HG03457 (cell line): Measurements from ENCODE around the gene GRIN3A.
A peak's percentile ranks its signal among the peaks of the same experiment; 100 is the strongest.
"Not testable (repeated sequence)": the region's sequence is repeated elsewhere in the genome, so short reads cannot be mapped to it uniquely, and the experiment has no call there.

Source experiments
- ATAC-seq: cut with Tn5 transposase; IDR thresholded peaks from one replicate; pipeline ENCODE4 v1.9.1; 2021; ENCODE audit warnings: moderate number of reproducible peaks; ENCODE audit not compliant: unreplicated experiment

GRIN3A gene

GRCh38 chr9:101738566-101739183, at the start of gene GRIN3A:
Gene GRIN3A (minus strand): TSS chr9:101738647. CDS start chr9:101737979, 668 bp downstream.
- ATAC-seq: no peak

GRCh38 chr9:101787891-101788290, 49.4 kb upstream of the GRIN3A start:
- ATAC-seq: no peak

DNA sequence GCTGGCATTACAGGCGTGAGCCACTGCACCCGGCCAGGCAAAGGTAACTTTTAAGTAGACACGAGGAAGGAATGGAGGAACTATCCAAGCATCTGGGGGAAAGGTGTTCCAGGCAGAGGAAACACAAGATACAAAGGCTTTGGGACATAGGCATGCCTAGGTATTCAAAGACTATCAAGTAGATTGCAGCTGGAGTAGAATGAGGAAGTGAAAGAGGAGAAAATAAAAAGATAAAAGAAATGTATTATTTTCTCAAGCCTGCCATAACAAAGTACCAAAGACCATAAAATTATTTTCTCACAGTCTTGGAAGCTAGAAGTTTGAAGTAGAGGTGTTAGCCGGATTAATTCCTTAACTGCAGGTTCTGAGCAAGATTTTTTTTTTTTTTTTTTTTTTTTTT, 39.9 kb upstream of the GRIN3A start:
- ATAC-seq: no peak

DNA sequence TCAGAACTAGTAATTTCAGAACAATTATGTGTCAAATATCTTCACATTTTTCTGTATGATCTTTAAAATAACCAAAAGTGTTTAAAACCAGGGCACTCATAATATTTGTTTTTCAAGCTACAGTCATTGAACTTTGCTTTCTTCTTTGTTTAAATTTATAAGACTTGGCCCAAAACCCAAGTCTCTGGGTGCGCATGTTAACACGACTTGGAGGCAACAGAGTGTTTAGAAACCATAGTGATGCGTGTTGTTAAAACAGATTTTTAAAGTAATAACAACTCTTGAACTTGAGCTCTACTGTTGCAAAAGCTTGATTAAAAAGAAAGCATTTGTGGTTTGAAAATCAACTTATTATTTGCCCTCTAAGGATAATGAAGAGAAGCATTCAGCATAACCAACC, 26.0 kb upstream of the GRIN3A start:
- ATAC-seq: no peak

DNA sequence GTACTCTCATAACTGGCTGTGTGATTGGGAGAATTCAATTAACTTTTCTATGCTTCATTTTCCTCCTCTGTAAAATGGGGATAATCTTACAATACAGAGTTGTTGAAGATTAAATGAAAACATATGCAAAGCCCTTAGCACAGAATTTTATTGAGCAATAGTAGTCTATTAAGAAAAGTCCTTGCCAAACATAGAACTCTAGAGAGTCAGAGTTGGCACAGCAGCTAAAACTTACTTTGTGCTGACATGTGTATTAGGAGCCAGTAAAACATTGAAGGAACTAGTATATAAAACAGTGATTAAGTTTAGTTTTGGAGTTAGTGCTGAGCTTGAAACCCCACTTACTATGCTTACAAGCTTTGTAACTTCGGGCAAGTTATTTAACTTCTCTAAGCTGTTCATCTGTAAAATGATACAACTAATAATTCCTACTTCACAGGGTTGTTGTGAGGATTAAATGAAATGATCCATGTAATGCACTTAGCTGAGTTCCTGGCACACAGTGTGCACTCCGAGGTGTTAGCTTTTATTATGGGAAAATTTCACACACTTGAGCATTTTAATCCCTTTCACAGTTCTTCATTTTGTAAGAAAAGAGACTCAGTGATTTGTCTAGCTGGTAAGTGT, 20.0 kb upstream of the GRIN3A start:
- no peak for ATAC-seq

DNA sequence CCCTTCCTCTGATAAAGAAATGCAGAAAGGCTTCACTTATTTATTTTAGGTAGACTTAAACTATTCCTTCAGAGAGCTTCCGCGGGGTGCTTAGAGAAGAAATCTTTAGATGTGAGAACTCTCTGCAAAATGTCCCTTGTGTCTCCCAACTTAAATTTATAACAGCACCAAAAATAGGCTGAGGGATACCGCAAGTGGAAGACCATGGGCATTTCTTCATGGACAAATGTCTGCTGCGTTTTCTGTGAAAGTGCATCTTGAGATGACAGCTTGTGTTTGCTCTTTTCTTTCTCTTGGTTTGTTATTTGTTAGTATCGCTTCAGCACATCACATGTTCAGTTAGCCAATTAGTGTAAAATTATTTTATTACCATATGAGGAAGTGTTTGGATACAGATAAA, 15.3 kb upstream of the GRIN3A start:
- ATAC-seq: no peak

DNA sequence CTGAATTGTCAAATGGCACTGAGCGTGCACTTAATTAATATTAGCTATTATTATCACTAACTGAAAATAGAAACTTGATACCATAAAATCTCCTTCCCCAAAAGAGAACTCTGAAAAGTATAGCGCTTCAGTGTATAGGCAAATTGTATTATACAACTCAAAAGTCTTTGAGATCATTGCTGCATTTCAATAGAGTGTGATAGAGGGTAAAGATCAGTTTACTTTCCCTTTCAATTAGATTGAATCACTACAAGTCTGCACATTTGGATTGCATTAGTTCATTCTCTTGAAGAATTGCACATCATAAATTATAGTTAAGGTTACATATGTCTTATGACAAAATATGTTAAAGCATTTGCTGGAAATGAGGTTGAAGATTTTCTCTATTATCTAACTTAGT, 13.4 kb upstream of the GRIN3A start:
- ATAC-seq: no peak

GRCh38 chr9:101739311-101739710, 864 bp upstream of the GRIN3A start:
- no peak for ATAC-seq

DNA sequence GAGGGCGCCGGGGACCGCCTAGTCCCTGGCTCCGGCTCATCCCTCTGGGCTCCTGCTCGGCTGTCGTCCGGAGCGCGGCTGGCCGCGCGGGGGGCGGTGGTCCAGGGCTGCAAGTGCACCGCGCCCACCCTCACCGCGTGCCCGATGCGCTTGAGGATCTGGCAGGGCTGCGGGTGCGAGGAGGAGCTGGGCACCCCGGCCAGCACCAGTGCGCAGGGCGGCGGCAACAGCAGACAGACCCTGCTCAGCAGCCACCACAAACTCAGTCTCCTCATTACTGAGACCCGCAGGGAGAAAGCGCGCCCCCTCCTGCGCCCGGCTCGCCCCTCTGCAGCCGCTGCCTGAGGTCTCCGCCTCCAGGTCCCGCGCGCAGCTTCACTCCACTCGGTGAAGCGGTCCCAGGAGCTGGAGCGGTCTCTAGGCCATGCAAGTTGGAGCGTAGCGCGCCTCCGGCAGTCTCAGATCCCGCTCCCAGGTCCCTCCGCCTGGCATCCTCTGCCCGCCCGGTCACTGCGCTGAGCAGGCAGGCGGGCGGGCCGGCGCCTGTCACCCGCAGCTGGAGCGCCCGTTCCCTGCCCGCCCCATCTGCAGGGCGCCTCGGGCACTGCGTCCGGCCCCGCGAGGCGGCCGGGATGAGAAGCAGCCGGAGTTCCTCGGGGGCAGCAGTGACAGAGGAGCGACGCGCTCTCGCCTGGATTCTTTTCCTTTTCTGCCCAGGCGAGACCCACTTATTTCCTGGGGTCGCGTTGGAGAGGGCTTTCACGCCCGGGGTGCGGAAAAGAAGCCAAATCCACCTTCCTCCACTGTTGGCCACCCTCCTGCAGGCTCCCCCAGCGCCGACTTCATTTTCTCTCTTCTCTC, 512 bp downstream of the GRIN3A start:
- no peak for ATAC-seq

- ATAC-seq: no peak
Observed at GRCh38 chr9:101737165-101737704, 1.2 kb downstream of the GRIN3A start.

DNA sequence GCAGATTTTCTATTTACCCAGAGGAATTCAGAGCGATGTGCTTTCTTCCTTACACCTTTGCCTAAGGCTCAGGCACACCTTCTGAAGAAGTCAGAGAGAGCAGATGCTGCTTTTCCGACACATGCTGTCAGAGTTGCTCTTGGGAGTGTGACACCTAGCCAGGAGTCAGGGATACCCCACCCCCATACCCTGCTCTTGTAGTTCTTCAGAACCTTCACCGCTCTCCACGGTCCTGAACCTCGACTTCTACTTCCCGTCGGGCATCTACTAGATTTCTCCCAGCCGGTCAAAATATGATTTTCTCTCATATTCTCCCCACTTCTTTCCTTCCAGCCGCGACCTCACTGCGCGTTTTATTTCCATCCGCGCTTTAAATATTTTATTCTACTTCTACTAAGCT, 1.7 kb downstream of the GRIN3A start:
- no peak for ATAC-seq

GRCh38 chr9:101731429-101731828, 7.0 kb downstream of the GRIN3A start:
- no peak for ATAC-seq

- ATAC-seq: peak; percentile 80
Observed at GRCh38 chr9:101727612-101728524, 10.6 kb downstream of the GRIN3A start.

- not testable (repeated sequence) for ATAC-seq
Observed at GRCh38 chr9:101724271-101724670, 14.2 kb downstream of the GRIN3A start.

GRCh38 chr9:101718192-101718591, 20.3 kb downstream of the GRIN3A start:
- ATAC-seq: no peak

DNA sequence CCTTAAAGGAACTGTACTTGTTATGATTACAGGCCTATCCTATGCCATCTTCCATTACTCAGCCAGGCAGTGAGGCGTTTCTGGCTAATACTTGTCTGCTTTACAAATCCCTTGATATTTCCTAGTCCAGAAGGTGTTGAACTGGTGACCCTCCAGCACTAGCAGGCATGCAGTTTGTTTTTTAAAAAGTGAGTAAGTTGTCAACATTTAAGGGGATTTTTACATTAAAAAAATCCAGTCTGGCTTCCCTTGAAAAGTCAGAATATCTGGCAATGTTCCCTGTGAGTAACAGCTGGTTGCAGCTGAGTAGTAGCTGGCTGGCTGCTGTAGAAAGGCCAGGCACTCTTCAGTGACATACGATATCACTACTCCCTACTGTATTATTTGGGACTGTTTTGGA, 21.8 kb downstream of the GRIN3A start:
- ATAC-seq: no peak

- ATAC-seq: no peak
Observed at GRCh38 chr9:101711330-101711941, 27.0 kb downstream of the GRIN3A start.

DNA sequence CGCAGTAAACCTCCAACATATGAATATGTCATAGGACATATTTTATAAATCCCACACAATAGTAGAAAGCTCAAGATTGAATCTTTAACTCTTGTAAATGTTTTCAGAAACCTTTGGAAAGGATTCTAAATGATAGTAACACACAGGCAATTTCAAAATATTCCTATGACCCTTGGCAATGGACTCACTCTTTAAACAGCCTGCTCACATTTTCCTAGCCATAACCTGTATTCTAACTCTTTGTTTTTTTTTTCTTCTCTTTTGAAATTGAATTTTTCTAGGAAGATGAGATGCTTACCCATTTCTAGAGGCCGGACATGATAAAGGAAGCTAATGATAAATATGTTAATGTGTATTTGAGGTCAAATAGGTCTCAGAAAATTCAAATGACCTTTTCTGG, 29.6 kb downstream of the GRIN3A start:
- no peak for ATAC-seq

GRCh38 chr9:101707721-101708120, 30.7 kb downstream of the GRIN3A start:
- ATAC-seq: no peak

DNA sequence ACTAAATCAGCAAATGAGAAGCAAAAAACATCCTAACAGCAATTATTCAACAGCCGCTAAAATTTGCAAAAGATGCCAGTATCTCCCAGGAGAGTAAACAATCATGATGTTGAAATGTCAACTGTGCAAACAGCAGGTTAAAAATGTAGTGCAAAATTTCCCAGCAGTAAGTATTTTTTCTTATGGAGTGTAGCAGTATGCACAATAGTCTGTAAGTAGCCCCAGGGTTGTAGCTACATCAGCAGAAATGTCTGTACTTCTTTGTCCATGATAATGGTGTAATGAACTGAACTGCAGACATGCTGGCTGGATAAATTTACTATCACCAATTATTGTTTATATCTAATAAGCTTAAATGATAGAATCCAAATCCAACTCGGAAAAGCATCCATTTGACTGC, 31.4 kb downstream of the GRIN3A start:
- ATAC-seq: no peak
